ENCODE results near the gene NTRK2. TPM values are rescaled to one million over a fixed set of nuclear protein-coding genes. Genes with fewer than 3 reads are reported as not detected.

Gene NTRK2
- total RNA-seq, 1 donor from 2014 or later = 0.46 TPM

DNA sequence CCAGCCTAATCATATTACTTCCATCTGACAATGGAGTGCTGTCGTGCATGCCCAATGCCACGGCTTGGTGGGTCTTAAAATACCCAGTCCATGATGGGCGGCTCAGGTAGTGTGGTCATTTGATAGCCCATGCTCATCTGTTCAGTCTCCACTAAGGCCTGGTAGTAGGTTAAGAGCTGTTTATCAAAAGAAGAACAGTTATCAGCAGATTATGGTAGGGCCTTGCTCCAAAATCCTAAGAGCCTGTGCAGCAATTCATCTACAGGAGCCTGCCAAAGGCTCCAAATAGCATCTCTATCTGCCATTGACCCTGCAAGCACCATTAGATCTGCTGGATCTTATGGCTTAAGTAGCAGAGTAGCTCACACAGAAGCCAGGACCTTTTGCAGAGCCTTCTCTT, 21.8 kb upstream of the NTRK2 start:
- no peak for TF ChIP-seq CTCF (conservative IDR thresholded peaks at IDR 0.05; ENCODE audit: low read depth, low read length)
- no peak for DNase-seq (ENCODE audit: low read depth)
- no peak overlapping the region for H3K4me3 ChIP-seq (ENCODE audit: low read depth, low read length)

GRCh38 chr9:84652496-84653120, 16.9 kb upstream of the NTRK2 start:
- TF ChIP-seq CTCF (conservative IDR thresholded peaks at IDR 0.05; ENCODE audit: low read depth, low read length) = no peak
- H3K4me3 ChIP-seq (ENCODE audit: low read depth, low read length) = no peak overlapping the region
- DNase-seq (ENCODE audit: low read depth) = peak; percentile 54

GRCh38 chr9:84655447-84655846, 14.1 kb upstream of the NTRK2 start:
- no peak for TF ChIP-seq CTCF (conservative IDR thresholded peaks at IDR 0.05; ENCODE audit: low read depth, low read length)
- no peak overlapping the region for H3K4me3 ChIP-seq (ENCODE audit: low read depth, low read length)
- no peak for DNase-seq (ENCODE audit: low read depth)

DNA sequence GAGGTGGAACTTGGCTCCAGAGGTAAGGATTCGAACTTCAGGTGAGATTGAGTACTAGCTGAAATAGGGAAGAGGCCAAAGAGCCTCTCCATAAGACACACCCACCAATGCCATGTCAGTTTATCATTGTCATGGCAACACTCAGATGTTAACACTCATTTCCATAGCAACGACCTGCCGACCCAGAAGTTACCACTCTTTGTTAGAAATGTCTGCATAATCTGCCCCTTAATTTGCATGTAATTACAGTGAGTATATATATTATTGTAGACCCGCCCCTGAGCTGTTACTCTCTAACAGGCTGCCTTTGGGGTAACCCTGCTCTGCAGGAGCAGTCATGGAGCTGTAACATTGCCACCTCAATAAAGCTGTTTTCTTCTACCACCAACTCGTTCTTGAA, 10.2 kb upstream of the NTRK2 start:
- no peak overlapping the region for H3K4me3 ChIP-seq (ENCODE audit: low read depth, low read length)
- DNase-seq (ENCODE audit: low read depth) = no peak
- no peak for TF ChIP-seq CTCF (conservative IDR thresholded peaks at IDR 0.05; ENCODE audit: low read depth, low read length)

- no peak for DNase-seq (ENCODE audit: low read depth)
- no peak for TF ChIP-seq CTCF (conservative IDR thresholded peaks at IDR 0.05; ENCODE audit: low read depth, low read length)
- no peak overlapping the region for H3K4me3 ChIP-seq (ENCODE audit: low read depth, low read length)
These were observed 9.8 kb upstream of the NTRK2 start for GRCh38 chr9:84659773-84660172.

DNA sequence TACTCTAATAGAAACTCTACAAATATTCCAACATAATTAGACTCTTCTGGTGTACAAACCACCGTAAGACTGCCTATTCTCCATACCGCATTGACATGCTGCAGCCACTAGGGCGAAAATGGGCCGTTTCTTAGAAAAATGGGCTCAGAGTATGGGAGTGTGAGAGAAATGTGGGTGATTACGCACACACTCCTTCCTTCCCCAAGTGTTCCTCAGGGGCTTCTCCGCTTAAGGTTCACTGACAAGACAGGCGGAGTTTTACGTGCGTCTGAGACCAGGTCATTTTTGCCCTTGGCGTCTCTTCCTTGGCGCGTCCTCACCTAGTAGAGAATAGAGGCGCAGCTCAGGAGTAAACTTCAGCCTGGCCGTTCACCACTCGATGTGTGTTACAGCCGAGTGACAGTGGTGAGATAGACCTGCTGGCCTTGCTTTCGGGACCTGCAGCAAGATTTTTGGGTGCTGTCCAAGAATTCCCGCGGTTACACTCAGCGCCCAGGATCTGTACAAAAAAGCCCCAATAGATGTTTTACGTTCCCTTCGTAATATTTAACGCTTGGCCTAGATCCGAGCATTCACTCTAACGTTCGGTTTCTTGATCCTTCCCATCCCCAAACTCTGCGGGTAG, 1.8 kb upstream of the NTRK2 start:
- DNase-seq (ENCODE audit: low read depth) = peak; percentile 35
- H3K4me3 ChIP-seq (ENCODE audit: low read depth, low read length) = peak overlapping the region; percentile 58
- peak; percentile 65 for TF ChIP-seq CTCF (conservative IDR thresholded peaks at IDR 0.05; ENCODE audit: low read depth, low read length)

Data from epithelial cell of proximal tubule (primary cell).